K562 (cell line): ENCODE measurements around the gene ITLN1. TPM values are rescaled to one million over a fixed set of nuclear protein-coding genes. Genes with fewer than 3 reads are reported as not detected.

Source experiments
- DEAF1 ChIP-seq: fragments of 450-650 bp; formaldehyde crosslinking; IDR thresholded peaks from 2 replicates; pipeline ENCODE4 v1.4.0; 2020; ENCODE audit warnings: mild to moderate bottlenecking, moderate library complexity
- RAD21 ChIP-seq, 2 experiments: fragments of 250-450 bp in 1 of 2; fragments of 450-650 bp in 1 of 2; sonication (Bioruptor Pico) in 1 of 2; formaldehyde crosslinking in 1 of 2; IDR thresholded peaks in 1 of 2; conservative IDR thresholded peaks in 1 of 2; 2 replicates each; pipeline versions ENCODE4 v1.4.0 to v1.8.0; 2020 to 2022; ENCODE audit warnings: mild to moderate bottlenecking in 2 of 2, moderate library complexity in 1 of 2
- REST ChIP-seq, 2 experiments: fragments of 450-650 bp; formaldehyde crosslinking in 1 of 2; IDR thresholded peaks; 2 replicates each; pipeline versions ENCODE4 v1.4.0 to v1.6.1; 2014 to 2020; ENCODE audit warnings: mild to moderate bottlenecking in 2 of 2, borderline replicate concordance in 1 of 2, low read depth in 1 of 2
- SMC3 ChIP-seq: conservative IDR thresholded peaks from 2 replicates; pipeline ENCODE4 v1.6.1; 2011; ENCODE audit warnings: low read depth, low read length, improper control_type of control experiment; ENCODE audit not compliant: insufficient read depth
- SRSF7 ChIP-seq: fragments of 200-400 bp; formaldehyde crosslinking; optimal IDR thresholded peaks from 2 replicates; pipeline ENCODE3; 2017; ENCODE audit warnings: mild to moderate bottlenecking, low read depth, low read length
- polyA plus RNA-seq, 8 experiments: library from polyadenylated mRNA; depleted of rRNA in 4 of 8; stranded (reverse) in 5 of 8; unstranded in 3 of 8; fragments of >200 nt; fragmentation: Nextera tagmentation in 2 of 8; fragmentation: Illumina TruSeq in 1 of 8; extraction: Ambion mirVana in 2 of 8; extraction: Trizol in 1 of 8; gene quantifications; 2 replicates each; pipeline versions ENCODE4 v1.2.1 to v1.2.3, GENCODE V29; 2011 to 2014; ENCODE audit warnings: inconsistent platforms in 1 of 8, missing spikeins in 1 of 8
- total RNA-seq, 7 experiments: library from RNA; depleted of rRNA in 6 of 7; stranded (reverse); fragments of >200 nt in 6 of 7; fragmentation: Illumina TruSeq in 2 of 7; extraction: Trizol in 2 of 7; gene quantifications; 2 replicates each; pipeline versions ENCODE4 v1.2.1 to v1.2.3, GENCODE V29; 2011 to 2021; ENCODE audit warnings: low replicate concordance in 1 of 7

The ITLN1 gene
- total and polyA plus RNA-seq, 9 of the 15 experiments (the other 6 are each of a cell fraction or from before 2014, with no cell fraction given): not detected

DNA sequence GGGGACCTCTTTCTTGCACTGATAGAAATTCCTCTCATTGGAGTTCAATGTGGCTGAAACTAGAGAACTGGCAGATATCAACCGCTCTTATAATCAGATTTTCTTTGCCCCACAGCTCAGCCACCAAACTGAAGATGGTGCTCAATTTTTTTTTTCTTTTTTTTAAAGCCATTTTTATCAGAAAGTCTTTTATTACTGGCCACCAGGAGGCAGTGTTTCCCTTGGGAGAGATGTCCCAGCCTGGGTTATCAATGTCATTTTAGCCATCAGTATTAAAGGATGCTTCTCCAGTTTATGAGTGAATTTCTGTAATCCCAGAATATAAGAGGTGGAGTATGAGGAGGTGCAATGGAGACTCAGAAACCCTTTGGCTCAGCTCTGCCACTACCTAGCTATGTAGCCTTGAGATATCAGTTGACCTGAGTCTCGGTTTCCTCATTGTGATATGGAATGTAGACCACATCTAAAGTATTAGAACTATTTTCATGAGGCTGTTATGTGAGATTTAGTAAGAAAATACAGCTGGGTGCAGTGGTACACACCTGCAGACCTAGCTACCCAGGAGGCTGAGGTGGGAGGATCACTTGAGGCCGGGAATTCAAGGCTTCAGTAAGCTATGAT lies 49.9 kb downstream of the ITLN1 start (continued):
- TF ChIP-seq REST (IDR thresholded peaks at IDR 0.05; ENCODE audit: borderline replicate concordance) (peak; percentile 83; the same call in 1 of the 2 replicates), REST (CRISPR knock-in tag; IDR thresholded peaks at IDR 0.05; ENCODE audit: low read depth) (no peak), SRSF7 (no peak), SMC3 (peak; percentile 61), DEAF1 (peak; percentile 91), RAD21 (CRISPR knock-in tag; conservative IDR thresholded peaks at IDR 0.05 in 1 of 2, IDR thresholded peaks at IDR 0.05 in 1 of 2) (peak; percentile 91 to 92)
